Stimulated activated CD4-positive, alpha-beta T cell treated with anti-CD3 and anti-CD28 coated beads, Interleukin-1b, Interleukin-23, amount 100 ng/mL, for 24 hours (primary cell): ENCODE measurements around the gene SPRR2F.

Experiments used
- DNase-seq, 4 experiments: peaks; one replicate each; pipeline ENCODE4 v3.0.0-alpha.2; 2020; ENCODE audit warnings: low read depth in 4 of 4, low spot score in 1 of 4

SPRR2F gene

GRCh38 chr1:153081736-153082135 is 31.6 kb downstream of the SPRR2F start:
- DNase-seq = no peak

- DNase-seq = no peak
Measured at GRCh38 chr1:153072806-153073726, 40.2 kb downstream of the SPRR2F start.

GRCh38 chr1:153071511-153071910 is 41.8 kb downstream of the SPRR2F start, which contains the start of gene SPRR2B:
SPRR2B (minus strand) TSS chr1:153071611; CDS start chr1:153070839, 772 bp downstream.
- DNase-seq = no peak

- no peak for DNase-seq
Measured at GRCh38 chr1:153070243-153070642, 43.1 kb downstream of the SPRR2F start.
